ENCODE results near the gene GRIN2C. TPM values are rescaled to one million over a fixed set of nuclear protein-coding genes. Genes with fewer than 3 reads are reported as not detected.
A peak's percentile ranks its signal among the peaks of the same experiment; 100 is the strongest.

GRIN2C gene
- polyA plus RNA-seq, 6 donors from 2014 or later: 0.04 to 0.05 TPM; not detected in 4

GRCh38 chr17:74856112-74856511 lies 3.6 kb downstream of the GRIN2C start:
- Mint-ChIP-seq H3K27me3 (peaks cover 57 to 89% (median 87%) of the 10 kb centered on the region in 3 donors), H3K36me3 (no peaks in the 10 kb centered on the region), H3K9me3 (peaks cover 0 to 2% (median 0%) of the 10 kb centered on the region in 7 donors), H3K4me1 (peaks cover 18 to 30% (median 22%) of the 10 kb centered on the region in 3 donors), H3K4me3 (no peak overlapping the region), H3K27ac (no peak overlapping the region)
- DNase-seq: no peak
- no peak for ATAC-seq (ENCODE audit: low read depth in 2 of 2)

GRCh38 chr17:74855323-74855722 lies 4.4 kb downstream of the GRIN2C start:
- Mint-ChIP-seq H3K27ac (no peak overlapping the region), H3K4me1 (peaks cover 18 to 25% (median 21%) of the 10 kb centered on the region in 3 donors), H3K4me3 (no peak overlapping the region), H3K27me3 (peaks cover 61 to 89% (median 88%) of the 10 kb centered on the region in 3 donors), H3K36me3 (no peaks in the 10 kb centered on the region), H3K9me3 (peaks cover 0 to 4% (median 0%) of the 10 kb centered on the region in 7 donors)
- ATAC-seq (ENCODE audit: low read depth in 2 of 2) (no peak), DNase-seq (no peak)

DNA sequence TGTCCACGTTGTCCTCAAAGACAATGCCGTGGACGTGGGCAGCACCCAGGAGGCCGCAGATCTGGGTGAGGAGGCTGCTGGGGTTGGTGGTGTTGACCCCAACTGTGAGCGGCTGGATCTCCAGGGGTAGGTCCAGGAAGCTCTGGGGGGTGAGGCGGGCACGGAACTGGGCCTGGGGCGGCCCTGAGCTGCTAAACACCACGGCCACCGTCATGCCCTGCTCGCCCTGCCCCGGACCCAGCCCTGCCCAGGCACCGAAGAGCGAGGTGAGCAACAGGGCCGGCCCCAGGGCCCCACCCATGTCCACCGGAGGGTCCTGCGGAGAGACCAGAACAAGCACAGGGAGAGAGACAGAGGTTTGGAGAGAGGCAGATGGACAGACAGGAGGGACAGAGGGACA lies 4.9 kb downstream of the GRIN2C start:
- Mint-ChIP-seq H3K9me3 (peaks cover 0 to 4% (median 0%) of the 10 kb centered on the region in 7 donors), H3K36me3 (no peaks in the 10 kb centered on the region), H3K4me3 (no peak overlapping the region), H3K27ac (no peak overlapping the region), H3K4me1 (peaks cover 15 to 22% (median 18%) of the 10 kb centered on the region in 3 donors), H3K27me3 (peaks cover 61 to 89% (median 85%) of the 10 kb centered on the region in 3 donors)
- DNase-seq (no peak), ATAC-seq (ENCODE audit: low read depth in 2 of 2) (no peak)

- Mint-ChIP-seq H3K27ac (peak overlapping the region in 2 of 6 donors; percentile 33 to 40), H3K9me3 (peaks cover 0 to 4% (median 0%) of the 10 kb centered on the region in 7 donors), H3K36me3 (no peaks in the 10 kb centered on the region), H3K4me3 (peak overlapping the region in 2 of 8 donors; percentile 40 to 41), H3K27me3 (peaks cover 58 to 87% (median 78%) of the 10 kb centered on the region in 3 donors), H3K4me1 (peaks cover 9 to 14% (median 13%) of the 10 kb centered on the region in 3 donors)
- ATAC-seq (ENCODE audit: low read depth in 2 of 2) (no peak), DNase-seq (no peak)
Observed at GRCh38 chr17:74853669-74854068, 6.0 kb downstream of the GRIN2C start.

DNA sequence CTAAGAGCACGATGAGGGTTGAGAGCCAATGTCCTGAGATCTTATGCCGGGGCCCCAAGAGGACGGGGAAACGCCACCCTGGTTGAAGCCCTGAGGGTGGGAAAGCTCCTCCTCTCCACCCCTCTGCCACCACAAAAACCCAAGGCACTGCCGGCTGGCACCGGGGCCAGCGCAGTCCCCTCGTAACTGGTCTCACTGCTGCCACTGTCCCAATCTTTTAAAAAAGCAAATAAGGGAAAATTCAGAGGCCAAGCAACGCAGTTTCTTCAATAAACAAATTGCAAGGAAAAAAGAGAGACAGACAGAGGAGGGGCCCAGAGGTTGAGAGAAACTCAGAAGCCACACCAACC lies 6.7 kb downstream of the GRIN2C start:
- peak overlapping the region in 4 of 8 donors; percentile 13 to 63 (median 50) for H3K4me3 Mint-ChIP-seq
- DNase-seq: no peak
- peaks cover 0 to 4% (median 0%) of the 10 kb centered on the region in 7 donors for H3K9me3 Mint-ChIP-seq
- no peak overlapping the region for H3K27ac Mint-ChIP-seq
- ATAC-seq (ENCODE audit: low read depth in 2 of 2): no peak
- peaks cover 55 to 80% (median 78%) of the 10 kb centered on the region in 3 donors for H3K27me3 Mint-ChIP-seq
- no peaks in the 10 kb centered on the region for H3K36me3 Mint-ChIP-seq
- H3K4me1 Mint-ChIP-seq: peaks cover 9 to 14% (median 11%) of the 10 kb centered on the region in 3 donors

- Mint-ChIP-seq H3K27ac (no peak overlapping the region), H3K9me3 (peaks cover 0 to 4% (median 0%) of the 10 kb centered on the region in 7 donors), H3K36me3 (no peaks in the 10 kb centered on the region), H3K4me3 (peak overlapping the region in 7 of 8 donors; percentile 37 to 84 (median 59)), H3K4me1 (peaks cover 9 to 14% (median 11%) of the 10 kb centered on the region in 3 donors), H3K27me3 (peaks cover 49 to 75% (median 72%) of the 10 kb centered on the region in 3 donors)
- DNase-seq (no peak), ATAC-seq (ENCODE audit: low read depth in 2 of 2) (peak; percentile 75 to 76)
Observed at GRCh38 chr17:74852237-74853047, 7.2 kb downstream of the GRIN2C start.

GRCh38 chr17:74851612-74852236 lies 8.0 kb downstream of the GRIN2C start:
- Mint-ChIP-seq H3K9me3 (peaks cover 0 to 4% (median 0%) of the 10 kb centered on the region in 7 donors), H3K4me3 (peak overlapping the region in 1 of 8 donors; percentile 3), H3K27me3 (peaks cover 42 to 67% (median 65%) of the 10 kb centered on the region in 3 donors), H3K36me3 (no peaks in the 10 kb centered on the region), H3K4me1 (peaks cover 9 to 14% (median 11%) of the 10 kb centered on the region in 3 donors), H3K27ac (no peak overlapping the region)
- no peak for DNase-seq
- no peak for ATAC-seq (ENCODE audit: low read depth in 2 of 2)

DNA sequence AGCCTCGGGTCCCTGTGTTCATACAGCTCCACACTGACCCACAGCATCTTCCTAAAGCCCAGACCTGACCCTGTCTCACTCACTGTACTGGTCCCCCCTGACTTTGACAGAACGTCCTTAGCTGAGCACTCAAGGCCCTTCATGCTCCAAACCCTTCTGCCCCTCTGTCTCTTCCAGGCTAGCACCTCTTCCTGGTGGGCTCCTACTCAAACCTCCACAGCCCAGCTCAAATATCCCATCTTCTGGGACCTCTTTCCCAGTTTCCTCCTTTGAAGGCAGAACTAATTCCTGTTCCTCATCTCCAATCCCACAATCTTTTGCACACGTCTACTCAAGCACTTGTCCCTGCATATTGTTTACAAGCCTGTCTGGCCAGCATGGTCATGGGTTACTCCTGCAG lies 8.8 kb downstream of the GRIN2C start:
- ATAC-seq (ENCODE audit: low read depth in 2 of 2) (no peak), DNase-seq (no peak)
- H3K4me3 Mint-ChIP-seq: peak overlapping the region in 1 of 8 donors; percentile 45
- peaks cover 35 to 61% (median 60%) of the 10 kb centered on the region in 3 donors for H3K27me3 Mint-ChIP-seq
- peaks cover 9 to 14% (median 11%) of the 10 kb centered on the region in 3 donors for H3K4me1 Mint-ChIP-seq
- H3K36me3 Mint-ChIP-seq: no peaks in the 10 kb centered on the region
- H3K9me3 Mint-ChIP-seq: peaks cover 0 to 4% (median 0%) of the 10 kb centered on the region in 7 donors
- H3K27ac Mint-ChIP-seq: no peak overlapping the region

DNA sequence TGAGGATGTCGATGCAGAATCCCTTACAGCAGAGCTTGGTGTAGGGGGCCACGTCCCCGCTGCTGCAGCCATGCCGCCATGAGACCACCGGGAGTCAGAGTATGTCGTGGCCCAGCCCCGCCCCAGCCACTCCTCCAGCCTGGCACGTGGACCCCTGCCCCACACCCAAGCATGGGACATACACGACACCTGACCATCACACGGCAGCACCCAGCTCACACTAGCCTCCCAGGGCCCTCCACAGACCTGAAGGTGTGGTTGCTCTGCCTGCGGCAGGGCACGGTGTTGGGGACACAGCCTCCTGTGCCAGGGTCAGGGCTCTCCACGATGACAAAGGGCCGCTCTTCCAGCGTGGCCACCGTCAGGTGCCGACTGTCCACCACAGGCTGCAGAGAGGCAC lies 9.4 kb downstream of the GRIN2C start:
- Mint-ChIP-seq H3K36me3 (no peaks in the 10 kb centered on the region), H3K4me1 (peaks cover 9 to 14% (median 11%) of the 10 kb centered on the region in 3 donors), H3K27me3 (peaks cover 32 to 61% (median 60%) of the 10 kb centered on the region in 3 donors), H3K9me3 (peaks cover 0 to 4% (median 0%) of the 10 kb centered on the region in 7 donors), H3K27ac (no peak overlapping the region), H3K4me3 (peak overlapping the region in 1 of 8 donors; percentile 19)
- DNase-seq (no peak), ATAC-seq (ENCODE audit: low read depth in 2 of 2) (no peak)

DNA sequence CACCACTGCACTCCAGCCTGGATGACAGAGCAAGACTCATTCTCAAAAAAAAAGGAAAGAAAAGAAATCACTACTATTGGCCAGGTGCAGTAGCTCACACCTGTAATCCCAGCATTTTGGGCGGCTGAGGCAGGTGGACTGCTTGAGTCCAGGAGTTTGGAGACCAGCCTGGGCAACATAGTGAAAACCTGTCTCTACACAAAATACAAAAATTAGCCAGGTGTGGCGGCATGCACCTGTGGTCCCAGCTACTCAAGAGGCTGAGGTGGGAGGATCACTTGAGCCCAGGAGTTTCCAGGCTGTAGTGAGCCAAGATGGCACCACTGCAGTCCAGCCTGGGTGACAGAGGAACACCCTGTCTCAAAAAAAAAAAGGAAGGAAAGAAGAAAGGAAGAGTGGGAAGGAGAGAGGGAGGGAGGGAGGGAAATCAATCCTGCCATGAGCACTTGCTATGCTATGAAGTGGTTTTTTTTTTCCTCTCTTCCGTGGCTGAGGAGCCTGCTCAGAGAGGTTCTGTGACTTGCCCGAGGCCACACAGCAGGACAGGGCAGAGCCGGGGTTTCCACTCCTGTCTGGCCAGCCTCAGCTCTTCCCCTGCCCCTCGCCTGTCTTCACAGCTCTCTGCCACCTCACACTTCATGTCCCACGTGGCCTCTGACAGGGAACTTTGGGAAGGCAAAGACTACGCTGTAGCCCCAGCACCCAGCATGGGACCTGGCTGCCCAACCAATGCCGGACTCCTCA lies 10.9 kb downstream of the GRIN2C start:
- no peak overlapping the region for H3K4me3 Mint-ChIP-seq
- DNase-seq (no peak), ATAC-seq (ENCODE audit: low read depth in 2 of 2) (no peak)
- H3K9me3 Mint-ChIP-seq: peaks cover 0 to 4% (median 0%) of the 10 kb centered on the region in 7 donors
- peaks cover 9 to 17% (median 10%) of the 10 kb centered on the region in 3 donors for H3K4me1 Mint-ChIP-seq
- H3K27ac Mint-ChIP-seq: peak overlapping the region in 1 of 6 donors; percentile 66
- no peaks in the 10 kb centered on the region for H3K36me3 Mint-ChIP-seq
- peaks cover 24 to 56% (median 54%) of the 10 kb centered on the region in 3 donors for H3K27me3 Mint-ChIP-seq

DNA sequence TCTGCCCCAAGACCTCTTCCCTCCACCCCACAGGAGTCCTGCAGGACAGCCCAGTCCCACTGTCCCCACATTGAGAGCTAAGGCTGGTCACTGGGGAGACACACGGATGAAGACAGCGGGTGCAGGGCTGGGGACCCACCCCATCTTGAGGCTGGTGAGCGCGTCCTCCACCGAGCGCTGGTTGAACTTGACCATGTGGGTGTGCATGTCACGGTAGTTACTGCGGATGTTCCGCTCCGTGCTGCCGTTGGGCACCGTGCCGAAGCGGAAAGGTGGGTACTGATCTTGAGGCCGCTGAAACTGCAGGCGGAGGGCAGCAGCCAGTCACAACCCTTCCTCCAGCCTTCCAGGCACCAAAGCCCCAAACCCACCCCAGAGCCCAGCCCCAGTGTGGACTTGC lies 13.1 kb downstream of the GRIN2C start:
- Mint-ChIP-seq H3K4me1 (peaks cover 9 to 14% (median 11%) of the 10 kb centered on the region in 3 donors), H3K9me3 (peaks cover 0 to 4% (median 0%) of the 10 kb centered on the region in 7 donors), H3K36me3 (no peaks in the 10 kb centered on the region), H3K27ac (no peak overlapping the region), H3K27me3 (peaks cover 22 to 49% (median 44%) of the 10 kb centered on the region in 3 donors), H3K4me3 (no peak overlapping the region)
- ATAC-seq (ENCODE audit: low read depth in 2 of 2) (no peak), DNase-seq (no peak)

- H3K27ac Mint-ChIP-seq: peak overlapping the region in 1 of 6 donors; percentile 80
- no peaks in the 10 kb centered on the region for H3K9me3 Mint-ChIP-seq
- H3K4me1 Mint-ChIP-seq: peaks cover 17 to 25% (median 23%) of the 10 kb centered on the region in 3 donors
- ATAC-seq (ENCODE audit: low read depth in 2 of 2) (no peak), DNase-seq (no peak)
- H3K27me3 Mint-ChIP-seq: peaks cover 21 to 24% (median 23%) of the 10 kb centered on the region in 3 donors
- H3K4me3 Mint-ChIP-seq: peak overlapping the region in 5 of 8 donors; percentile 38 to 60 (median 50)
- H3K36me3 Mint-ChIP-seq: no peaks in the 10 kb centered on the region
Observed at GRCh38 chr17:74843352-74843627, 16.4 kb downstream of the GRIN2C start.
